PC-3 (cell line): ENCODE data around the gene NINL.

Experiments
- CTCF ChIP-seq: fragments of 300-600 bp; sonication (generic); conservative IDR thresholded peaks from 2 replicates; pipeline ENCODE4 v1.5.1; 2017; ENCODE audit warnings: antibody characterized with exemption, low read depth, mild to moderate bottlenecking, low read length
- EZH2 ChIP-seq: fragments of 300-600 bp; sonication (generic); IDR thresholded peaks from one replicate; pipeline ENCODE4 v1.6.1; 2017; ENCODE audit warnings: antibody characterized with exemption, mild to moderate bottlenecking, low read length; ENCODE audit not compliant: unreplicated experiment

GRCh38 chr20:25422032-25422431 is 163.3 kb downstream of the NINL start:
- TF ChIP-seq CTCF (no peak), EZH2 (no peak)
